T-helper 1 cell treated with Interleukin-12 subunit alpha and Interleukin-12 subunit beta and Interleukin-4 antibody, amounts not matched to agents 30 μg/mL and 1 μg/mL, for 36 hours (primary cell): ENCODE results near the gene IFIT5.
"Not testable (repeated sequence)": the region's sequence is repeated elsewhere in the genome, so short reads cannot be mapped to it uniquely, and the experiment has no call there.

ENCODE experiments used
- H3K27ac Mint-ChIP-seq: one replicate; pipeline ENCODE4 v1.8.0; 2021; ENCODE audit warnings: mild to moderate bottlenecking, mixed read lengths
- H3K27me3 Mint-ChIP-seq: one replicate; pipeline ENCODE4 v1.8.0; 2021; ENCODE audit warnings: low read depth, mixed read lengths
- H3K36me3 Mint-ChIP-seq: one replicate; pipeline ENCODE4 v1.8.0; 2021; ENCODE audit warnings: low read depth, mixed read lengths
- H3K4me1 Mint-ChIP-seq: one replicate; pipeline ENCODE4 v1.8.0; 2021; ENCODE audit warnings: low read depth, mixed read lengths
- H3K4me3 Mint-ChIP-seq: one replicate; pipeline ENCODE4 v1.8.0; 2021; ENCODE audit warnings: mild to moderate bottlenecking, moderate library complexity, mixed read lengths
- H3K9me3 Mint-ChIP-seq: one replicate; pipeline ENCODE4 v1.8.0; 2021; ENCODE audit warnings: mixed read lengths

Gene IFIT5

DNA sequence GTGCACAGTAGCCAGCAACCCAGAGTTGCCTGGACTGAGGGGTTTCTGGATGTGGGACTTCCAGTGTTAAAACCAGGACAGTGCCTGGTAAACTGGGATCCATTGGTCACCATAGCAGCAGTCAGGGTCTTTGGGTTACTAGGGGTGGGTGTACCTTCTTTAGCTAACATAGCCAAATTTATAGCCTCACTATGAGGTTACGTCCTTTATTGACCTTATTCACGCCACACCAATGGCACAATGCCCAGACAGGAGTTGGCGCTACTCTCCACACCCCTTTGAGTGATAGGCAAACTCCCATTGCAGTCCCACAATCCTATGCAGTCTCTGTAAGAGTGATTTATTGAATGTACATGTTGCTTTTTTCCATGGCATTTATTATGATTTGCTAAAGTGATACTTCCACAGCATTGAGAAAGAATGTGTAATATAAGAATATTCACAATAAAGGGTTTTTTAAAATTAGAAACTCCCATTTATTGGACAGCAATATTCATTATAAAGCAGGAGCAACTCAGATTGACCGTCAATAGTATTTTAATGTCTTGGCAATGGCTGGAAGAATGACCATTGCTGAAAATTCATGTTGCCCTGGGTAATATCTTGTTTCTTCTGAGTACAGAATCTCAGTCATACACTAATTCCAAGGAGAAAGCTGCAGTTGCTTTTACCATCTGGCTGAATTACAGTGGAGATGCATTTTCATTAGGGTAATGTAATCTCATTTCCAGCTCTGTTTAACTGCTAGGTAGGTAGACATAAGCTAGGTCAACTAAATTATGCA is 26.1 kb downstream of the IFIT5 start:
- Mint-ChIP-seq H3K9me3 (no peaks in the 10 kb centered on the region), H3K27ac (no peak overlapping the region), H3K36me3 (no peaks in the 10 kb centered on the region), H3K4me1 (no peaks in the 10 kb centered on the region), H3K27me3 (peaks cover 35% of the 10 kb centered on the region), H3K4me3 (no peak overlapping the region)

DNA sequence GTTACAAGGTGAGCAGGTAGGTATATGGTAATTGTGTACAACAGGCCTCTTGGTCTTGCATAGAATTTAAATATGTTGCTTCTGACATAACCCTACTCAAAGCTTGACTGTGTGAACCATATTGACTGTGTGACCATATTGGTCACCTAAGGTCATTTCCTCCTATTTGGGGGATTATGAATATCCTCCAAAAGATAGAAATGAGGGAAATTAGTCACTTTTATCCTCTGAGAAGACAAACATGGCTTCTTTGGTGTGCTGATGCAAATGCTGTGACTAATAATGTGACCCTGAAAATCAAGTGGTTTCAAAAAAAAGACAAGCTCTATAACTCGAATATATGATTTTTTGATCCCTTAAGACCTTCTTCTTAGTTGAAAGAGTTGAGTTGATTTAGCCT is 27.9 kb downstream of the IFIT5 start:
- peaks cover 28% of the 10 kb centered on the region for H3K27me3 Mint-ChIP-seq
- H3K4me1 Mint-ChIP-seq, result no peaks in the 10 kb centered on the region
- no peak overlapping the region for H3K4me3 Mint-ChIP-seq
- no peaks in the 10 kb centered on the region for H3K9me3 Mint-ChIP-seq
- no peaks in the 10 kb centered on the region for H3K36me3 Mint-ChIP-seq
- no peak overlapping the region for H3K27ac Mint-ChIP-seq

DNA sequence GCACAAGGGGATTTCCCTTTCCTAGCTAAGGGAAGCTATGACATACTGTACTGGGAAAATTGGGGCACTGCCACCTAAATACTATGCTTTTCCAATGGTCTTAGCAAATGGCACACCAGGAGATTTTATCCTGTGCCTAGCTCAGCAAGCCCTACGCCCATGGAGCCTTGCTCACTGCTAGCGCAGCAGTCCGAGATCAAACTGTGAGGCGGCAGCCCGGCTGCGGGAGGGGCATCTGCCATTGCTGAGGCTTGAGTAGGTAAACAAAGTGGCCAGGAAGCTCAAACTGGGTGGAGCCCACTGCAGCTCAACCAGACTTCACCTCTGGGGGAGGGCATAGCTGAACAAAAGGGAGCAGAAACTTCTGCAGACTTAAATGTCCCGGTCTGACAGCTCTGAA is 30.5 kb downstream of the IFIT5 start:
- H3K27me3 Mint-ChIP-seq, result peaks cover 16% of the 10 kb centered on the region
- H3K4me1 Mint-ChIP-seq, H3K27ac Mint-ChIP-seq, H3K36me3 Mint-ChIP-seq, H3K9me3 Mint-ChIP-seq, H3K4me3 Mint-ChIP-seq: not testable (repeated sequence)

DNA sequence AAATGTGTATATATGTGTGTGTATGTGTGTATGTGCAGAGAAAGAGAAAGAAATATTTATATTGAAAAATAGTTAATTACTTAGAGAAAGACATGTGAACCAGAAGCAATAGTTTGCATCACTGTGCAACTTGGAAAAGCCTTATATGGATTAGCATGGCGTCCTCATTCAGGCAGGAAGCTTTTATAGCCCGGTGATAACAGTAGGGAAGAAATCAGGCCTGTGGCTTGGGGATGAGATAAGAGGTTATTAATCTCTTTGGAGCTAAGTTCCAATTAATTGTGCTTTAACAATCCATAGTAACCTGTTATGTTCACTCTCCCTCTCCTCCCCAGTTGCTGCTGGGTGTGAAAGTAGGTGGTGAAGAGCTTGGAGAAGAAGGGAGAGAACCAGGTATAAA is 36.5 kb downstream of the IFIT5 start:
- H3K27ac Mint-ChIP-seq, result no peak overlapping the region
- H3K4me1 Mint-ChIP-seq, result no peaks in the 10 kb centered on the region
- H3K27me3 Mint-ChIP-seq, result peaks cover 24% of the 10 kb centered on the region
- no peak overlapping the region for H3K4me3 Mint-ChIP-seq
- H3K36me3 Mint-ChIP-seq, result no peaks in the 10 kb centered on the region
- H3K9me3 Mint-ChIP-seq, result no peaks in the 10 kb centered on the region

DNA sequence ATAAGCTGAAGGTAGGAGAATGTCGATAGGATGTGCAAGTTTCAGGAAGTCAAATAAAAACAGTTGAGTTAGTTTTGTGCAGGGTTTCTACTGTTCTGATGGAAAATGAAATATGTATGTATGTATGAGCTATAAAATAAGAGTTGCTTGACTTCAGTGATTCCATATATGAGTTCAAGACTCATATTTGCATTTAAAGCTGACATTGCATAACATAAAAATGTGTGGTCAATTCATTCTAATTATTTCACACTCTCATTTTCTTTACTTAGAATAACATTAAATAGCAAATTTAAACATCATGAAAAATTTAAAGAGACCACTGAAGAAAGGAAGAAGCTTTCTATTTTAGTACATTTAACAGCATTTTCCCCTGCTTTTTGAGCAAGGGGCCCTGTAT is 37.8 kb downstream of the IFIT5 start:
- Mint-ChIP-seq H3K27ac (no peak overlapping the region), H3K4me3 (no peak overlapping the region), H3K27me3 (peaks cover 23% of the 10 kb centered on the region), H3K36me3 (no peaks in the 10 kb centered on the region), H3K9me3 (no peaks in the 10 kb centered on the region), H3K4me1 (no peaks in the 10 kb centered on the region)

DNA sequence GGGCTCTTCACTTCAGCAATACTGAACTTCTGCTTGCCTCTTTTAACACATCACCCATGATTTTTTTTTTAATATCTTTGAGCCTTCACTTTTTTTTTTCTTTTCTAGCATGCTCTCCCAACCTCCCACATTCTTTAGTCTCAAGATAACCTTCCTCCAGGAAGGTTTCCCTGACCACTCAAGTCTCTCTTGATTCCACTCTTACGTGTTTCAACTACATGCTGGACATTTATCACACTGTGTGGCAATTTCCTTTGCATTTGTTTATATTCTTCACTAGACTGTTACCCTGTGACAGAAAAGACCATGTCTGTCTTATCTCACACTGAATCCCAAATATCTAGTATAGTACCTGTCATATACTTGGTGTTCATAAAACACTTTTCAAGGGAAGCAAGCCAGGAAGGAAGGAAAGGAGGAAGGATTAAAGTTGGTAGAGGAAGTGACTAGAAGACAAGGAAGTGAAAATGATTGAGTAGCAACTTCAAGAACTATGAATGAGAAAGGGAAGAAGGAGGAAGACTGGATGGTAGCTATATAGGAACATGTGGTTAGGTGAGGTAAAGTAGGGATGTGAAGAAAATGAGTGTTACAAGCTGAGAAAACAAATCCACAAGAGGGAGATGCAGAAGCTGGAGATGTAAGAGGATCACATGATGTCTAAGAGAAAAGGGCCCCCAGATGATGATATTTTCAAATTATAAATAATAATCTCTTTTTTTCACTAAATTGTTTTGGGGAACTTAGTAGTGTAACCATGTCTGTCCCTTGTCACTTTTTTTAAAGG is 40.4 kb downstream of the IFIT5 start:
- Mint-ChIP-seq H3K27me3 (peaks cover 27% of the 10 kb centered on the region), H3K4me3 (no peak overlapping the region), H3K9me3 (no peaks in the 10 kb centered on the region), H3K4me1 (no peaks in the 10 kb centered on the region), H3K27ac (no peak overlapping the region), H3K36me3 (no peaks in the 10 kb centered on the region)

DNA sequence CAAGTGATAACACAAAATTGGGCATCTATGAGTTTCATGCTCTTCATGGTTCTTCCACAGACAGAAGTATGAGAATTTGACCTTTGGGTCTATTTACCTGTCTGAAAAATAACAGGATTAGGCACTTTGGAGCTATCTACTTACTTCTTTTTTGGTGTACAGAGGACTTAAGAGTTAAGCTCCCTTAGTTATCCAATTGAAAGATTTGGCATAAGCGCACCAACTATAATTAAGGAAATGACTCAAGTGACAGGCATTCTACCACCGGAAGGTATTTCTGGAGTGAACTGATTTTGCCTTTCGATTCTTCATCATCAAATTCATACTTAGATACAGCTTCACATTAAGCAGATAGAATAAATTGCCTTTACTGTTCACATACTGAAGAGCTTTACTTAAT is 43.9 kb downstream of the IFIT5 start:
- peaks cover 41% of the 10 kb centered on the region for H3K27me3 Mint-ChIP-seq
- H3K4me1 Mint-ChIP-seq, result no peaks in the 10 kb centered on the region
- no peaks in the 10 kb centered on the region for H3K9me3 Mint-ChIP-seq
- no peaks in the 10 kb centered on the region for H3K36me3 Mint-ChIP-seq
- no peak overlapping the region for H3K4me3 Mint-ChIP-seq
- H3K27ac Mint-ChIP-seq, result no peak overlapping the region

DNA sequence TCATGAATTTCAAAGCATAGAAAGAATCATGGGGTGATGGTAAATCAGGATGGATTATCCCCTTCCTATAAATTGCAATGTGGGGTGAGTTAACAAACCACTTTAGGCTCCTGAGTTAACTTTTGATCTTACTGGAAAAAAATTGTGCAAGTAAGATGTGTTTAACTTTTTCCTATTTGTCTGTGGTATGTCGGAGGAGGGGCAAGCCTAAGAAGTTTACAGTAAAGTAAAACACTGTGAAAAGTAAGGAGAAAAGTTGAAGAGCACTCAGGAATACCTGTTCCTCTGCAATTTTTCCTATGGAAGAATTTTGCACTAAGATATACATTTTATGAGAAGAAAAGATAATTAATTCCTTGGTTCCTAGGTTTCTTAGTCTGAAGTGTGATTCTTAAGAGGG is 44.4 kb downstream of the IFIT5 start:
- H3K27me3 Mint-ChIP-seq, result peaks cover 41% of the 10 kb centered on the region
- H3K36me3 Mint-ChIP-seq, result no peaks in the 10 kb centered on the region
- H3K4me3 Mint-ChIP-seq, result no peak overlapping the region
- no peaks in the 10 kb centered on the region for H3K4me1 Mint-ChIP-seq
- H3K27ac Mint-ChIP-seq, result no peak overlapping the region
- H3K9me3 Mint-ChIP-seq, result no peaks in the 10 kb centered on the region

DNA sequence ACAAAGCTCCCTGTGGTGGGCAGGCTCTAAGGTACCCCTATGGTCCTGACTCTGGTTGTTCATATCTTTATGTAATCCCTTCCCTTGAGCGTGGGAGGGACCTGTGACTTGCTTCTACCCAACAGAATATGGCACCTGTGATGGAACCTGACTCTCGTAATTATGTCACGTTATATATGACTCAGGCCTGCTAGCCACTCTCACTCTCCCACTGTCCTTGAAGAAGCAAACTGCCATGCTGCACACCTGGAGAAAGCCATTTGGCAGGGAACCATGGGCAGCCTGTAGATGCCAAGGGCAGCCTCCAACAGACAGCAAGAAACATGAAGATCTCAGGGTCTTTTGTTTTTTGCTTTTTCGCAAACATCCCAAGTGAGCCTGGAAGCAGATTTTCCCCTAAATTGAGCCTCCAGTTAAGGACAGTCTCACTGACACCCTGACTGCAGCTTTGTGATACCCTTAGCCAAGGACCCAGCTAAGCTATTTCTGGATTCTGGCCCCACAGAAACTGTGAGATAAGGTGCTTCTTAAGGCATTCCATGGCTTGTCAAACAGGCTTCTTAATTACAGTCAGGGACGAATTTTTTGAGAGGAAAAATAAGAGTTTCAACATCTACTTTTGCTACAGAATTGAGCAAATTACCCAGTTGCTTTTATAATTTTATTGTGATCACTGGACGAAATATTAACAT is 49.6 kb downstream of the IFIT5 start:
- Mint-ChIP-seq H3K27ac (no peak overlapping the region), H3K4me1 (no peaks in the 10 kb centered on the region), H3K36me3 (no peaks in the 10 kb centered on the region), H3K9me3 (no peaks in the 10 kb centered on the region), H3K27me3 (peaks cover 18% of the 10 kb centered on the region), H3K4me3 (no peak overlapping the region)

DNA sequence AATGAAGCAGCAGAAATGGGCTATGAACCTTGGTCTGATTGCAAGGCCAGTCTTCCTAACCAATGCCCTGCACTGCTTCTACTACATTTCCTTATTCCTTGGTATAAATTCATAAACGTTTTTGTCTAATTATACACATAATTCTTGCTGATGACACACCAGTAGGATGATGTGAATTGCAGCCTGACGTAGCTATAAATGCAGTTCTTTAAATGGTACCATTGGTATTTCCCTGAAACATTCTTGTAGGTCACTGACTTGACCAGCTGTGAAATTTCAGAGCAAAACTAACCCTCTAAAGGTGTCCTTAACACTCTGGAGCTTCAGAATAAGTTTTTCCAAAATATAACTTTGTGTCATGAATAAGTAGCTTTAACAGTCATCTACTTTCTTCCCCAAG is 50.8 kb downstream of the IFIT5 start:
- H3K27me3 Mint-ChIP-seq, result peaks cover 14% of the 10 kb centered on the region
- no peaks in the 10 kb centered on the region for H3K36me3 Mint-ChIP-seq
- no peaks in the 10 kb centered on the region for H3K4me1 Mint-ChIP-seq
- no peaks in the 10 kb centered on the region for H3K9me3 Mint-ChIP-seq
- H3K27ac Mint-ChIP-seq, result no peak overlapping the region
- no peak overlapping the region for H3K4me3 Mint-ChIP-seq

DNA sequence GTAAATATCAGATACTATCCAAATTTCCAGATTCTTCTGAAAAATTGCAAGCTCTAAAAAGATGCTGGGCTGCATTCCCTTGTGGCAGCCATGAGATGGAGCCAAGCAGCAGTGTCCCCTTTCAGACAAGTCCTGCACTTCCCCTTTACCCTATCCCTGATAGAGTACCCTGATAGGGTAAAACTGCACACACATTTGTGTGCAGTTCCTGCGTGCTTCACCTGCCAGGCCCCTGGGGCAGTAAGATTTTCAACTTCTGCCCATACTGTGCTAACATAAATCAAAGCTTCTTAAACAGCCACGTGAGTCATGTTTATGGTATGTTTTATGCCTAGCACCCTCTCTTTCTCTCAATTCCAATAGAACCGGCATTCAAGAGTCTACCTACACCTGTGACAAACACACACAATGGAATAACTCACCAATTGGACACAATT is 52.2 kb downstream of the IFIT5 start:
- H3K36me3 Mint-ChIP-seq, result no peaks in the 10 kb centered on the region
- peaks cover 3% of the 10 kb centered on the region for H3K4me1 Mint-ChIP-seq
- no peaks in the 10 kb centered on the region for H3K9me3 Mint-ChIP-seq
- no peak overlapping the region for H3K27ac Mint-ChIP-seq
- H3K27me3 Mint-ChIP-seq, result peaks cover 14% of the 10 kb centered on the region
- no peak overlapping the region for H3K4me3 Mint-ChIP-seq

DNA sequence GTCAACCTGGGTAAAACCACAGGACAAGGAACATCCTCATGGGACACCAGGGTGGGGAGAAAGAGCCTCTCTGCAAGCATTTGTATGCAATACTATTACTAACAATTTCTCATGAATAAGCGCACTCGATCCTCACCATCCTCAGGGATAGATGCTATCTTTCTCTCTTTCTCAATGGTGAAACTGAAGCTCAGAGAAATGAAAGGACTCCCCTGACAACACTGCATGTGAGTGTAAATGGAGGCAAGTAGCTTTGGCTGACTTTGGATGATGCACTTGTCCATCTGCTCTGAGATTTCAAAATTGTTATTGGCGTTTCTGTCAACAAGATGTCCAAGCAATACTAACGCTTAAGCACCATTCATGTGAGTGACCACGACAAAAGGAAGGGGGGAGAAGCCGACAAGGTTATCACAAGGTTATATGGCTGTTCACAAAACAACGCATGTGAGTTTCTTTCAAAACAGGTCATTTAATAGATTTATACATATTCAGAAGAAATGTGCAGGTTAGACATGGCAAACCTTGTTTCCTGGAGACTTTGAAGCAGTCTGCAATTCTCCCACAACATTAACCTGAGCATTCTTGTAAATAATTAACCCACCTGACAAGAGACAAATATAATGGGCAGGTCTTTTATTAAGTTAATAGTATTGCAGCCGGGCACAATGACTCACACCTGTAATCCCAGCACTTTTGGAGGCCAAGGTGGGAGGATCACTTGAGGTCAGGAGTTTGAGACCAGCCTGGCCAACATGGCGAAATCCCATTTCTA is 54.0 kb downstream of the IFIT5 start:
- Mint-ChIP-seq H3K27me3 (peaks cover 3% of the 10 kb centered on the region), H3K36me3 (no peaks in the 10 kb centered on the region), H3K4me1 (peaks cover 3% of the 10 kb centered on the region), H3K4me3 (no peak overlapping the region), H3K27ac (no peak overlapping the region), H3K9me3 (no peaks in the 10 kb centered on the region)

DNA sequence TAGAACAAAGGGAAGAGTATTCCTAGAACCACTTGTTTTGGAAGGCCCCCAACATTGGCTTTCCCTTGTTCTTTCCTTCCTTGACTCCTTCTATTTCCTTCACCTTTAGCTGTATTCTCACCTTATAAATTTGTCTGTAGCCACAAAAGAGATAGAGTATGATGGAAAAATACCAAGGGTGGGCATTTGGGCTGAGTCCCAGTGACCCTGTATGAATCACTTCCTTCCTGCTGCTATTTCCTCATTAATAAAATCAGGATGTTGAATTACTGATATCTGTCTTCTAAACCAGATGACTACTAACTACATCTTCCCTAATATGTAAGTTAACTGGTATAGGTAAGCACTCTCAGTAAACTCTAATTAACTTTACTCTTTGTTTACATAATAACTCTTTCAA is 55.1 kb downstream of the IFIT5 start:
- Mint-ChIP-seq H3K4me3 (no peak overlapping the region), H3K9me3 (no peaks in the 10 kb centered on the region), H3K36me3 (no peaks in the 10 kb centered on the region), H3K27me3 (peaks cover 11% of the 10 kb centered on the region), H3K4me1 (peaks cover 3% of the 10 kb centered on the region), H3K27ac (no peak overlapping the region)
